HG03280 (cell line): ENCODE data around the gene SNX1.
"Not testable (repeated sequence)": the region's sequence is repeated elsewhere in the genome, so short reads cannot be mapped to it uniquely, and the experiment has no call there.

Experiments
- ATAC-seq: cut with Tn5 transposase; IDR thresholded peaks from one replicate; pipeline ENCODE4 v1.9.1; 2021; ENCODE audit warnings: mild to moderate bottlenecking, moderate library complexity; ENCODE audit not compliant: unreplicated experiment

SNX1 gene

DNA sequence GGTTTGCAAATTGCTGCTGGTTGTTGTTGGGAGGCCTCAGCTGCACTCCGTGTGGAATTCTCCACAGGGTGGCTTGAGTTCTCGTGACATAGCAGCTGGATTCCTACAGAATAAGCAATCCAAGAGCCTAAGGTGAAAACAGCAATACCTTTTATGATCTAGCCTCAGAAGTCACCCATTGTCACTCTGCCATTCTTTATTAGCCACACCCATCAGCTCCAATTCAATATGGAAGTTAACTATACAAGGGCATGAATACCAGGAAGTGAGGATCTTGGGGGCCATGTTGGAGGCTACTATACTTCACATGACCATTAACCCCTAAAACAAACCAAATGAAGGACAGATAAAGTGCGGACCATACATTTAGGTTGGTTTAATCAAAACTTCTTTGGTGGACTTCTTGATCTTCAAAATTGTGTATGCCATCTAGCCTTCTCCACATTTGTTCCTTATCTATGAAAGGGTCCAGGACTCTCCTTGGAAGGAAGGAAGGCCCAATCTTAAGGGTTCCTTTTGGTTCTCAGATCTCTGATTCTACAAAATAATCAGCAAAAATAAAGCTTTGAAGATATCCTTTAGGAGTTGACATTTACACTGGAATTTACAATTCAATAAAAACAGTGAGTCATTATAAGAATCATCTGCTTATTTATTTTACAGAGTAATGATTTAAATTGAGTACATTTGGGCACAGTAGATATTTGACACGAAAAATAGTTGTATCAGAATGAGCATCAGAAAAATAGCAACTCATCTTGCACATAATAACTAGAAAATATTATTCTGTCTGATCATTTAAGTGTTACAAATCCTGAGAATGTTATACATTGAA, 23.6 kb upstream of the SNX1 start:
- ATAC-seq = no peak

DNA sequence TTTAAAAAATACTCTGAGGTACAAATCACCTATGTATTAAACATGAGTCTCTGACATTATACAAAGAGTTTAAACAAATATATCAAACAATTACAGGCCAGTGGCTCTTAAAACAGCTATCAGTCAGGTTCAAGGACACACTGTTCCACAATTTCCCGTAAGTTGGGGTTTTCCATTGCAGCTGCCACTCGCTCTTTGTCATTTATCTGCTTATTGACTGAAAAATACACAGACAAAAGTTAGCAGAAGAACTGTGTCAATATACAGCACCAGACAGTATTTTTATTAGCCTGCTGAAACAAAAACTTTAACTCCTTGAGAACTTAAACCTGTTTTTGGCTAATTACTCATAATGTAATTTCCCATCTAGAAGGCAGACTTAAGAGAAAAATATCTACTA, 23.0 kb upstream of the SNX1 start:
- no peak for ATAC-seq

GRCh38 chr15:64073496-64073895, 22.3 kb upstream of the SNX1 start:
- not testable (repeated sequence) for ATAC-seq

DNA sequence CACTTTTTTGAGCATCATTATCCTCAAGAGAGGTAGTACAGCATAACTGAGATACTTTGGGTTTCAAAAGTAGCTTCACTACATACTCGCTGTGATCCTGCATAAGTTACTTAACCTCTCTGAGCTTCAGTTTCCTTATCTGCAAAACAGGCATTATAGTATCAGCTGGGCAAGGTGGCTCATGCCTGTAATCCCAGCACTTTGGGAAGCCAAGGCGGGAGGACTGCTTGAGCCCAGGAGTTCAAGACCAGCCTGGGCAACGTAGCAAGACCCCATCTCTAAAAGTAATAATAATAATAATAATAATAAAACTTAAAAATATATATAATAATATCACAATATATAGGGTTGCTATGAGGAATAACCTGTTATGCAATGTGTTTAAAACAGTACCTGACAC, 13.0 kb upstream of the SNX1 start:
- ATAC-seq = no peak

- no peak for ATAC-seq
Observed at GRCh38 chr15:64089543-64090280, 6.1 kb upstream of the SNX1 start.

DNA sequence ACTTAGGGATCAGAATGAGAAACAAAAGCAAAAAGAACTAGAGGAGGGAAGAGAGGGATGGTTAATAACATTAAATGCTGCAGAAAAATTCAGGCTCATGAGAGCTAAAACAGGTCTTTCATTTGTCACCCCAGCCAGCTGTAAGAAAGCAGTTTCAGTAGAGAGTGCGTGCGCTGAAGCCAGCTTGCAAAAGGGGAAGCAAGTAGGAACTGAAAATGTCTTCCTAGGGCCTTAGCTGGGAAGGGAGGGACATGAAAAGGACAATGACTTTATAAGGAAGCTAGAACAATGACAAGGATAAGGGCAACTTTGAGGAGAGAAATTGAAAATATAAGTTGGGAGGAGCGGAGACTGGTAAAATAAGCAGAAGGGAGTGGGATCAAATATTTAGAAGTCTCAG, 5.3 kb upstream of the SNX1 start:
- no peak for ATAC-seq

GRCh38 chr15:64092075-64092820, 3.5 kb upstream of the SNX1 start:
- ATAC-seq = no peak

GRCh38 chr15:64092864-64093626, 2.7 kb upstream of the SNX1 start:
- peak; percentile 27 for ATAC-seq

DNA sequence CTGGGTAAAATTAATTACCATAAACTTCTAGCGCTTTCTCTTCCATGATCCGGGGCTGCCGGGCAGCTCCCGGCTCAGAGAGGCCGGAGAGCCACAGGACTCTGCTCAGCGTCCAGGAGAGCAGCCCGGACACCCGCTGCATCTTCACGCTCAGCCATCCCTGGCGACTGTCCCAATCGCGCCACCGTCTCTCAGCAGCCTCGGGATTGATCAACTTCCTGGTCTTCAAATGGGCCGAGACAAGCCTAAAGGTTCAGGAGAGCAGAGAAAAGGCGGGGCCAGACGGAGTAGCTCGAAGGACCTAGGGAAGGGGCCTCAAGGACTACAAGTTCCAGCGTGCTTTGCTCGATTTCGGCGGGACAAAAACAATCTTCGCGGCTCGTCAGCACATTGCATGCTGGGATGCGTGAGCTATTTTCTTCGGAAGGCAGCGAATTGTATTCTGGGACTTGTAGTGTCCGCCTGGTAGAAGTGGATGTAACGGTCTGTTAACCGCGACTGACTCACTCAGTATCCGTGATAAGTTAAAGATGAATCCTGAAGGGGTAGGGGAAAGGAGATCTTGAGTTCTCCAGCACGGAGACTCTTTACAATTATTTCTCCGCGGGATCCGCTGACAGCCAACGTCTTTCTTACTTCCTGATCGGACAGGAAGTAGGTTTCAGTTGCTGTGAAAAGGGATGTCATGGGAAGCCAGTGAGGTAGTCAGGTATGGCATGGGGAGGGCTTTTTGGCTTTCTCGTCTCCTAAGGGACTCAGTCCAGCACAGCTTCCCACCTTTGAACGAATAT, 2.0 kb upstream of the SNX1 start, which contains the start of gene CIAO2A:
Gene CIAO2A, minus strand, starts transcription at position 212 of the 791 bp plus-strand sequence. Its CDS starts 70 bp downstream, at position 142.
- ATAC-seq = peak; percentile 67

GRCh38 chr15:64095431-64095794, 369 bp upstream of the SNX1 start:
- no peak for ATAC-seq

GRCh38 chr15:64096668-64097384, 1.0 kb downstream of the SNX1 start:
- ATAC-seq = no peak

- ATAC-seq = no peak
Observed at GRCh38 chr15:64099379-64099778, 3.6 kb downstream of the SNX1 start.

DNA sequence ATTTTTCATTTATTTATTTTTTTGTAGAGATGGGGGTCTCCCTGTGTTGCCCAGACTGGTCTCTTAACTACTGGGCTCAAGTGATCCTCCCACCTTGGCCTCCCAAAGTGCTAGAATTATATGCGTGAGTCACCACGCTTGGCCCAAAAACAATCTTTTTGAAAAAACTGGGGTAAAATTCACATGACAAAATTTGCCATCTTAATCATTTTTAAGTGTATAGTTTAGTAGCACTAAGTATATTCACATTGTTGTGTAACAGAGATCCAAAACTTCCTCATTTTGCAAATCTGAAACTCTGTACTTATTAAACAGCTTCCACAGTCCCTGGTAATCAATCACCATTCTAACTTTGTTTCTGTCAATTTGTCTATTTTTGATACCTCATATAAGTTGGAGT, 5.2 kb downstream of the SNX1 start:
- no peak for ATAC-seq

GRCh38 chr15:64102497-64102896, 6.7 kb downstream of the SNX1 start:
- ATAC-seq = no peak

GRCh38 chr15:64105113-64105704, 9.4 kb downstream of the SNX1 start:
- ATAC-seq = no peak

DNA sequence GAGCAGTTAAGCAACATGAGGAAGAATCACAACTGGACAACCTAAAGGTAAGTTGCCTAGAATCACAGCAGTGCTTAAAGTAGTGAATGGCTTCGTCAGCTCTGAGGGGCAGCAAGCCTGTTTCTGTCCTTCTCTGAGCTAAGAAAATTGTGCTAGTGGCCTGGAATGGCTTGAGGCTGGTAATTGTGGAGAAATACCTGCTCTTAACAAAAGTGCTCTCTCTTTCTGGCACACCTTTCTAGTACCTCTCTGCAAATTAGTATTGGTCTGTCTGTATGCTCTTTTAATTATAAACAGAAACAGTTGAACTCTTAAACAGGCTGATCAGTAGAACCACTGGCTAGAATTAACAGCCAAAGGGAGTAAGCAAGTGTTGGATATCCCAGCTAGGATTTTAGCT, 11.6 kb downstream of the SNX1 start:
- no peak for ATAC-seq

DNA sequence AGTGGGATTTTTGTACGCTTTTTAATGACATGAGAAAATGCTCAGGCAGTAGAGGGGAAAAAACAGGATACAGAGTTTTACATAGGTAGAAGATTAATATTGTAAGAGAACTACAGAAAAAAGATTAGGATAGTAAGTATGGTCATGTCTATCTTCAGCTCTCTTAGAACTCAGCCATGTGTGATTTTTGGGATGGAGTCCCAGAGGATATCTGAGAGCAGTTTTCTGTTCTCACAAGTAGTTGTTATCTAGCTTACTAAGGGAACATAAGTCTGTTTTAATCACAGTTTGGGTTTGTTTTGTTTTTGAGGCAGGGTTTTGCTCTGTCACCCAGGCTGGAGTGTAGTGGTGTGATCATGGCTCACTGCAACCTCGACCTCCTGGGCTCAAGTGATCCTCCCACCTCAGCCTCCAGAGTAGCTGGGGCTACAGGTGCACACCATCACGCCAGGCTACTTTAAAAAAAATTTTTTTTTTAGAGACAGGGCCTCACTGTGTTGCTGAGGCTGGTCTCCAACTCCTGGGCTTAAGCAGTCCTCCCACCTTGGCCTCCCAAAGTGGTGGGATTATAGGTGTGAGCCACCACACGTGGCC, 14.4 kb downstream of the SNX1 start:
- not testable (repeated sequence) for ATAC-seq

DNA sequence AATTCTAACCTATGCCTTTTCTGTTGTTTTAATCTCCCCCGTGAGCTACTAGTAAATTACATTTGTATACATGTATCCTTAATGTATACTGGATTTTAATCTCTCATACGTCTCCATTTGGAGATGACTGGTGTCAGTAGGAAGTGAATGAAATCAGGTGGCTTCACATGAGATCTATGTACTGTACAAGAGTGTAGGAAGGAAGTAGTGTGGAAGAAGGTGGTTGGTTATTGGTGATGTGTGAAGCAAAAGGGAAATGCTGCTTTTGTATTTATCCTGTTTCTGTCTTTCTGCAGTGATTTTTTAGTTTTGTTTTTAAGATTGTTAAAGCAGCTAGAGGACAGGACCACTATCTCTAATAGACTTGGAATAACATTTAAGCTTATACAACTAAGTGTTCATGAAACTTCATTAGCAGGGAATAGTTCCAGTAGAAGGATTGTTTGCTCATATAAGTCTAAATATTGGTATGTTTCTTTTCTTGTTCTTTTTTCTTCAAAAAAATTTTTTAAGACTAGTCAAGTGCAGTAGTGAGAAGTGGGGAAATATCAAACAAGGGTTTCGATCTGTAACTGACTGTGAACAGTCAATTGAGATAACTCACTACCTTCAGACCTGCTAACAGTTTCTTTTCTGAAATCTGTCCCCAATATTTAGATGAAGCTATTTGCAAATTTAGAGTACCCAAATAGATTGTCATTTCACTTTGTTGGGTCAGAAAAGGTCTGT, 15.3 kb downstream of the SNX1 start:
- ATAC-seq = peak; percentile 45
